DMS153 (cell line): Measurements from ENCODE around the gene HIRIP3.
"Not testable (repeated sequence)": the region's sequence is repeated elsewhere in the genome, so short reads cannot be mapped to it uniquely, and the experiment has no call there.

ENCODE experiments used
- DNase-seq: peaks from one replicate; lab custom pipeline; 2025; lab: John Stamatoyannopoulos, UW

HIRIP3 gene

GRCh38 chr16:30016555-30017276 lies 21.3 kb upstream of the HIRIP3 start:
- DNase-seq: no peak

DNA sequence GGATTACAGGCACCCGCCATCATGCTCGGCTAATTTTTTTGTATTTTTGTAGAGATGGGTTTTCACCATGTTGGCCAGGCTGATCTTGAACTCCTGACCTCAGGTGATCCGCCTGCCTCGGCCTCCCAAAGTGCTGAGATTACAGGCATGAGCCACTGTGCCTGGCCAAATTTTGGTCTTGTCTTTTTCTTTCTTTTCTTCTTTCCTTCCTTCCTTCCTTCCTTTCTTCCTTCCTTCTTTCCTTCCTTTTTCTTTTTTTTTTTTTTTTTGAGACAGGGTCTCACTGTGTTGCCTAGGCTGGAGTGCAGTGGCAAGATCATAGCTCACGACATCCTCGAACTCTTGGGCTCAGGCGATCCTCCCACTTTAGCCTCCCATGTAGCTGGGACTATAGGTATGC lies 20.0 kb upstream of the HIRIP3 start:
- not testable (repeated sequence) for DNase-seq

GRCh38 chr16:30012598-30012997 lies 17.2 kb upstream of the HIRIP3 start:
- not testable (repeated sequence) for DNase-seq

GRCh38 chr16:30011714-30012504 lies 16.5 kb upstream of the HIRIP3 start:
- DNase-seq: no peak

DNA sequence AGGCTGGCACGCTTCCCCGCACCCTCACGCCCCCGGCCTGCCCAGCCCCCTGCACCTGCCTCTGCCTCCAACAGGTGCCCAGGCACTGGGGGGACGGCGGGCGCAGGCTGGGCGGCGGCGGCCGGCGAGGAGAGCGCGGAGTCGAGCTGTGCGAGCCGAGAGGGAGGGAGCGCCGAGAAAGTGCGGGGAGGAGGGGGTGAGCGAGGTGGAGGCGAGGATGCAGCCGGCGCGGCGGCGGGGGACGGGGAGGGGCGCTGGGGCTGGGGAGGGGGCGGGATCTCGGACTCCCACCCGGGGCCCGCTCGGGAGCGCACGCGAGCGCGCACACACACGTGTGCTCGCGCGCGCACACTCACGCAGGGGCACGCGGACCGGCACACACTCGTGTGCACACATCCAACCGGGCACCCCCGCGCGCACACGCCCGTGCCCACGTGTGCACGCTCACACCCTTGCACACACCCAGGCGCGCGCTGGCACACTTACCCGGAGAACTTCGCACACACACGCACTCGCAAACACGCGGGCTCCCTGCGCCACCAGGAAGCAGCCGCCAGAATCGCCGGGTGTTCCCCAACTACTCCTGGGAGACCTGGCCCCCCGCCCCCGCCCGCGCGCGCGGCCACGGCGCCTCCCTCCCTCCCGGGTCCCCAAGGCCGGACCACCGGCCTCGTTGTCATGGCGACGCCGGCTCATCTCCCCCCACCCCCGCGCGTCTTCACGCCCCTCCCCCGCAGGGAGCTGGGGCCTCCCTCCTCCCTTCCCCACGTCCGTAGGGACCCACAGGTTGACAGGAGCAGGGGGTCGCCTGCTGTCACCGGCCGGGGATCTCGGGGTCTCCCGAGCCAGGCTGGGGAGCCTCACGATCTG lies 15.7 kb upstream of the HIRIP3 start, which contains the start of gene DOC2A:
Gene DOC2A (minus strand): TSS at position 184 of the 870 bp plus-strand sequence. CDS start 805 bp downstream, outside the sequence.
- no peak for DNase-seq

GRCh38 chr16:30009990-30010843 lies 14.8 kb upstream of the HIRIP3 start:
- DNase-seq: no peak

- DNase-seq: no peak
Measured at GRCh38 chr16:30009085-30009862, 13.9 kb upstream of the HIRIP3 start.

DNA sequence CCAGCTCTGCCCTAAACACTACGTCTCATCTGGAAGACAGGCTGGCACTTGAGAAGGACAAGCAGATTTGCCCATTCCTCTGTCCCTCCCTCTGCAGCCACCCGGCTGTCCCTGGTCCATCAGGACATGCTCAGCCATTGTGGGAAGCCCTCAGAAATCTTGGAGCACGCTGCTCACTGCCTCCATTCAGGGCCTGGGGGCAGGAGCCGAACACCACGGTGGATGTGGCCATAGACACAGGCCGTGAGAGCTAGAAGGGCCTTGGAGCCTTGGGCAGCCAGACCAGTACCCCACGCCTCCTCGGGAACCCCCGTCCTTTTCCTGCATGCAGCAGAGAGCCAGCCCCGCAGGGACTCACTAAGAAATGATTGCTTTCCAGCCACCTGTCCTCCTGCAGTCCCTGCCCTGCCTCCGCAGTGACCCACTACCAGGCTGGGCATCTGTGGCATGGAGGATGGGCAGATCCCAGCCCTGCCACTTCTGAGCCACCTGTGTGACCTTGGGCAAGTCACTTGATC lies 12.0 kb upstream of the HIRIP3 start:
- DNase-seq: no peak

DNA sequence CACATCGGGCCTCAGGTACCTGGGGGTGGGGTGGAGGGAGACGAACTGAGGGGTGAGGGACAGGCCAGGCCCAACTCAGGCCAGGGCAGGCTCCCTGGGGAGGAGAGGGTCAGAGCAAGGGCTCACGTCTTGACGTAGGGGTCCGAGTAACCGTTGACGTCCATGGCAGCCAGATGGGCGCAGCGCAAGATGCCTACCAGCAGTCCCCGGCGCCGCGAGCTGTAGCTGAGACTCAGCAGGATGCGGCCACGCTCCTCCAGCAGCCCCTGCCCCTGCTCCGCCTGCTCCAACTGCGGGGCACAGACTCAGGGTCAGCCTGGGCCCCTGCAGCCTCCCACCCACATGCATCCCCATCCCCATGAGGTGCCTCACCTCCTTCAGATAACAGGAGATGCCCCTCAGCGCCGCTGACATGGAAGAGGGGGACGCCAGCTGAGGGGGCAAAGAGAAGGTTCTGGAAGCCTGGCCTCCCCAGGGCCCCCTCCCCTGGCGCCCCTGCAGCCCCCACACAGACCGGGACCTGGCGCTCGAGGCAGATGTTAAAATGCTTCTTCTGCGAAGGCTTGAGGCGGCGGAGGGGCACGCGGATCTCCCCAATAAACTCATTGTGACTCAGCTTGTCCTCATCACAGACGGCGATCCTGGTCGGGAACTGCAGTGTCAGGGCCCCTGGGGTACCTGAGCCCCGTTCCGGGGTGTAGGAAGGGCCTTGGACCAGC lies 11.4 kb upstream of the HIRIP3 start:
- no peak for DNase-seq

GRCh38 chr16:30006095-30006473 lies 10.7 kb upstream of the HIRIP3 start:
- DNase-seq: no peak

DNA sequence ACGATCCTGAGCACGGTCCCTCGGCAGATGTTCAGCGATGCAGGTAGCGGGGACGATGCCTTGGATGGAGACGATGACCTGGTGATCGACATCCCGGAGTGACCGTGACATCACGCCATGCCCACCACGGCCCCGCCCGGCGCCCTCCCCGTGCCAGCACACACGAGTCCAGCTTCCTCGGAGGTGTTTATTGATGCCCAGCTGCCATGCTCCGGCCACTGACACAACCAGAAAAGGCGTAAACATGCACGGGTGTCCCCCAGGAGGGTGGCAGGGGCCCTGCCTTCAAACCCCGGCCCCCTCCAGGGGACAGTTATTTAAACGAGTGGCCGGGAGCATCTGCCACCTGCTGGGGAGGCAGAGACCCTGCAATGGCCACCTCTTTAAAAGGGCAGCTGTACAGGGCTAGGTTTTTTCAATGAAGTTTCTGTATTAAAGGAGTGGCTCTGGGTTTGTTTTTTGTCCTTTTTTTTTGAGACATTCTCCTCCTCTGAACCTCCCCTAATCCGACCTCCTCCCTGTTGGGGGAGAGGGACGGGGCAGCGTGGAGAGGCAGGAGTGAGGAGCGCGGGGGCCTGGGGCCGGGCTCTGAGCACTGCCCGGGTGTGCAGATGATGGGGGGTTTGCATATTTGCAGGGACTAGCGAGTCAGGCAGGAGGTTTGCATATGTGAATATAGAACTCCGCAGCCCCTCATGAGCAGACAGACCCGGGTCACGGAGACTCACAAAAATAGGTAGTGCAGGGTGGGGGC lies 10.1 kb upstream of the HIRIP3 start:
- peak; percentile 10 for DNase-seq

- DNase-seq: peak; percentile 70
Measured at GRCh38 chr16:30004811-30005242, 9.4 kb upstream of the HIRIP3 start.

DNA sequence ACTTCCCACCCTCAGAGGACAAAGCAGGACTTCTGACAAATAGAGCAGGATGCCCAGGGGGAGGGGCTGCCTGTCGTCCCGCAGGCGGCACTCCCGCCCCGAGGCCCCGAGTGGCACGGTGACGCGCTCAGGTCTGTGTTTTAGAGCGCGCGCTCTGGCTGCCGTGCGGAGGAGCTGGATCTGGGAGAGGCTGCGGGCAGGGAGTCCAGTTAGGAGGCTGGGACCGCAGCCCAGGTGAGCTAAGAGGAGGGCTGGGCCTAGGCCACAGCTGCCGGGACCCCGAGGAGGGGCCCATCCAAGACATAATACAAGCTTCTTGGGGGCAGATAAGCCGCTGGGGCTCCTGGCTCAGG lies 9.0 kb upstream of the HIRIP3 start:
- DNase-seq: peak; percentile 70

GRCh38 chr16:30003670-30004423 lies 8.4 kb upstream of the HIRIP3 start:
- DNase-seq: no peak

GRCh38 chr16:30002614-30003346 lies 7.4 kb upstream of the HIRIP3 start:
- DNase-seq: no peak

- DNase-seq: no peak
Measured at GRCh38 chr16:30000735-30001631, 5.6 kb upstream of the HIRIP3 start.
